A673 (cell line): ENCODE data around the gene REG1B. TPM values are rescaled to one million over a fixed set of nuclear protein-coding genes. Genes with fewer than 3 reads are reported as not detected.

Experiments used
- BruUV-seq: library from RNA; stranded (reverse); fragments of 400-500 nt; replicated peaks from 2 replicates; lab custom pipeline; 2021; lab: Mats Ljungman, UMichigan
- CTCF ChIA-PET: fragments of 300-600 bp; sonication (Branson Sonifier 250); formaldehyde crosslinking; loops from one replicate; lab custom pipeline; 2022; ENCODE audit warnings: antibody characterized with exemption; lab: Charles Lee
- POLR2A ChIA-PET: fragments of 300-600 bp; sonication (Branson Sonifier 250); formaldehyde crosslinking; loops from one replicate; lab custom pipeline; 2022; ENCODE audit warnings: antibody characterized with exemption; ENCODE audit not compliant: low non-redundant PET; lab: Charles Lee
- DNase-seq: peaks from one replicate; pipeline ENCODE4 v3.0.0-alpha.2; 2015; ENCODE audit warnings: low spot score
- H3K27ac ChIP-seq: fragments of 200-600 bp; sonication (generic); 2 replicates; pipeline ENCODE4 v1.5.1; 2016; ENCODE audit warnings: mixed run types, low read depth, mild to moderate bottlenecking, mixed read lengths, antibody characterized with exemption, low read length; ENCODE audit not compliant: poor library complexity, severe bottlenecking
- H3K27me3 ChIP-seq: fragments of 200-600 bp; sonication (generic); replicated peaks from 2 replicates; pipeline ENCODE4 v1.6.1; 2017; ENCODE audit warnings: mixed run types, low read depth, mild to moderate bottlenecking, mixed read lengths, antibody characterized with exemption, low read length; ENCODE audit not compliant: insufficient read depth, poor library complexity
- H3K36me3 ChIP-seq: fragments of 200-600 bp; sonication (generic); 2 replicates; pipeline ENCODE4 v1.6.1; 2016; ENCODE audit warnings: mixed run types, mild to moderate bottlenecking, mixed read lengths, antibody characterized with exemption, low read length; ENCODE audit not compliant: insufficient read depth, poor library complexity, severe bottlenecking
- H3K4me1 ChIP-seq: fragments of 200-600 bp; sonication (generic); 2 replicates; pipeline ENCODE4 v1.6.1; 2017; ENCODE audit warnings: mixed run types, mild to moderate bottlenecking, mixed read lengths, antibody characterized with exemption, low read length; ENCODE audit not compliant: insufficient read depth, poor library complexity, severe bottlenecking
- H3K4me3 ChIP-seq: fragments of 200-600 bp; sonication (generic); 2 replicates; pipeline ENCODE4 v1.5.1; 2016; ENCODE audit warnings: low read depth, mixed run types, mild to moderate bottlenecking, mixed read lengths, low read length; ENCODE audit not compliant: poor library complexity, severe bottlenecking
- H3K9me3 ChIP-seq: fragments of 200-600 bp; sonication (generic); 2 replicates; pipeline ENCODE4 v1.6.1; 2016; ENCODE audit warnings: mixed run types, low read depth, mild to moderate bottlenecking, mixed read lengths, antibody characterized with exemption, low read length; ENCODE audit not compliant: poor library complexity, severe bottlenecking
- CTCF ChIP-seq: fragments of 300-800, 200-600 bp; sonication (generic); conservative IDR thresholded peaks from 2 replicates; pipeline ENCODE4 v1.5.1; 2017; ENCODE audit warnings: low read depth, mild to moderate bottlenecking, antibody characterized with exemption, low read length, moderate library complexity, mixed read lengths
- EZH2 ChIP-seq: fragments of 200-600 bp; sonication (generic); IDR thresholded peaks from 2 replicates; pipeline ENCODE4 v1.6.1; 2017; ENCODE audit warnings: borderline replicate concordance, low read depth, mild to moderate bottlenecking, mixed read lengths, antibody characterized with exemption, low read length; ENCODE audit not compliant: poor library complexity, severe bottlenecking
- intact Hi-C: fragments of 100-400 bp; cut with micrococcal nuclease; formaldehyde crosslinking; loops from one replicate; pipeline ENCODE4 v1.10.0; 2022; ENCODE audit not compliant: unreplicated experiment
- total RNA-seq: library from RNA; stranded (reverse); gene quantifications from 2 replicates; pipeline ENCODE4 v1.2.3, GENCODE V29; 2021

The REG1B gene
- total RNA-seq, 1 experiment from 2014 or later, result not detected

GRCh38 chr2:79084495-79085135, 3.2 kb downstream of the REG1B start:
- Histone ChIP-seq H3K4me3 (no peak overlapping the region), H3K36me3 (no peaks in the 10 kb centered on the region), H3K27me3 (peaks cover 8% of the 10 kb centered on the region), H3K9me3 (no peaks in the 10 kb centered on the region), H3K4me1 (no peaks in the 10 kb centered on the region), H3K27ac (no peak overlapping the region)
- TF ChIP-seq CTCF (no peak), EZH2 (no peak)
- ChIA-PET CTCF (no interaction called here), POLR2A (no interaction called here)
- intact Hi-C loops, result no loop called here
- no peak for DNase-seq
- no TSS peak for BruUV-seq

GRCh38 chr2:79083597-79084251, 4.1 kb downstream of the REG1B start:
- H3K4me3 ChIP-seq, result no peak overlapping the region
- no peak for DNase-seq
- BruUV-seq, result no TSS peak
- peaks cover 8% of the 10 kb centered on the region for H3K27me3 ChIP-seq
- no peaks in the 10 kb centered on the region for H3K36me3 ChIP-seq
- ChIA-PET POLR2A (no interaction called here), CTCF (no interaction called here)
- TF ChIP-seq CTCF (no peak), EZH2 (no peak)
- H3K4me1 ChIP-seq, result no peaks in the 10 kb centered on the region
- intact Hi-C loops, result no loop called here
- H3K9me3 ChIP-seq, result no peaks in the 10 kb centered on the region
- H3K27ac ChIP-seq, result no peak overlapping the region

- BruUV-seq, result no TSS peak
- intact Hi-C loops, result no loop called here
- CTCF ChIA-PET, result no interaction called here
These were observed 4.8 kb downstream of the REG1B start for GRCh38 chr2:79082987-79083386.

More at GRCh38 chr2:79082987-79083386, 4.8 kb downstream of the REG1B start:
- TF ChIP-seq EZH2 (no peak), CTCF (no peak)
- H3K36me3 ChIP-seq, result no peaks in the 10 kb centered on the region
- DNase-seq, result no peak
- H3K4me1 ChIP-seq, result no peaks in the 10 kb centered on the region
- POLR2A ChIA-PET, result no interaction called here
- peaks cover 8% of the 10 kb centered on the region for H3K27me3 ChIP-seq
- no peak overlapping the region for H3K27ac ChIP-seq
- no peak overlapping the region for H3K4me3 ChIP-seq
- H3K9me3 ChIP-seq, result no peaks in the 10 kb centered on the region
